H1 (cell line): ENCODE measurements around the gene EPB41L5. TPM values are rescaled to one million over a fixed set of nuclear protein-coding genes. Genes with fewer than 3 reads are reported as not detected.

Source experiments
- CTCF ChIA-PET: fragments of 300-600 bp; sonication (Branson Sonifier 250); formaldehyde crosslinking; loops from one replicate; lab custom pipeline; 2021; ENCODE audit not compliant: partially characterized antibody; lab: Charles Lee
- POLR2A ChIA-PET: fragments of 300-600 bp; sonication (Branson Sonifier 250); formaldehyde crosslinking; loops from one replicate; lab custom pipeline; 2021; ENCODE audit warnings: inconsistent platforms; ENCODE audit not compliant: partially characterized antibody; lab: Charles Lee
- DNase-seq, 2 experiments: peaks; one replicate each; pipeline versions ENCODE4 v3.0.0 to v3.0.0-alpha.2; 2010 to 2022; ENCODE audit warnings: low spot score in 2 of 2, low read depth in 1 of 2, mixed read lengths in 1 of 2
- FAIRE-seq: peaks from 2 replicates; lab custom pipeline; 2011; peaks lifted over from hg19 to GRCh38; lab: Jason Lieb, UNC
- H2AFZ ChIP-seq: 2 replicates; pipeline ENCODE4 v1.8.1; 2012; ENCODE audit warnings: low read length, inconsistent platforms
- H2AK5ac ChIP-seq: 2 replicates; pipeline ENCODE4 v1.6.1; 2013; ENCODE audit warnings: low read depth, low read length
- H2BK120ac ChIP-seq: replicated peaks from 2 replicates; pipeline ENCODE3; 2013; ENCODE audit warnings: low read depth, low read length, inconsistent platforms
- H2BK12ac ChIP-seq: 2 replicates; pipeline ENCODE4 v1.6.1; 2013; ENCODE audit warnings: low read depth, low read length
- H2BK15ac ChIP-seq: 2 replicates; pipeline ENCODE4 v1.6.1; 2013; ENCODE audit warnings: low read length
- H2BK20ac ChIP-seq: 2 replicates; pipeline ENCODE4 v1.6.1; 2013; ENCODE audit warnings: low read length
- H2BK5ac ChIP-seq: 2 replicates; pipeline ENCODE4 v1.6.1; 2013; ENCODE audit warnings: low read depth, low read length
- H3K14ac ChIP-seq: 2 replicates; pipeline ENCODE4 v1.6.1; 2013; ENCODE audit warnings: inconsistent platforms; ENCODE audit not compliant: insufficient read length
- H3K18ac ChIP-seq: 2 replicates; pipeline ENCODE4 v1.6.1; 2013; ENCODE audit warnings: low read length; ENCODE audit errors: extremely low read depth
- H3K23ac ChIP-seq: 2 replicates; pipeline ENCODE4 v1.6.1; 2013; ENCODE audit warnings: inconsistent platforms; ENCODE audit not compliant: insufficient read length
- H3K23me2 ChIP-seq: 2 replicates; pipeline ENCODE4 v1.6.1; 2013; ENCODE audit warnings: low read depth, low read length
- H3K27ac ChIP-seq: 2 replicates; pipeline ENCODE4 v1.6.1; 2011; ENCODE audit warnings: low read depth, low read length, inconsistent platforms
- H3K27me3 ChIP-seq, 4 experiments: replicated peaks in 1 of 4; 1 replicate in 1 of 4; 2 replicates in 3 of 4; pipeline versions ENCODE4 v1.6.1 to v1.8.1; 2011 to 2013; ENCODE audit warnings: low read length in 3 of 4, mild to moderate bottlenecking in 3 of 4, inconsistent platforms in 2 of 4, mixed read lengths in 2 of 4, moderate library complexity in 1 of 4; ENCODE audit not compliant: control insufficient read depth in 3 of 4, insufficient read depth in 3 of 4; ENCODE audit errors: extremely low read depth in 1 of 4
- H3K36me3 ChIP-seq, 4 experiments: 2 replicates each; pipeline versions ENCODE4 v1.6.1 to v1.8.1; 2011 to 2013; ENCODE audit warnings: mild to moderate bottlenecking in 4 of 4, low read length in 3 of 4, moderate library complexity in 2 of 4, control low read depth in 1 of 4, inconsistent platforms in 1 of 4; ENCODE audit not compliant: insufficient read depth in 4 of 4, control insufficient read depth in 2 of 4
- H3K4ac ChIP-seq: replicated peaks from 2 replicates; pipeline ENCODE3; 2013; ENCODE audit warnings: low read length, low read depth, mixed read lengths, inconsistent platforms; ENCODE audit not compliant: insufficient read length
- H3K4me1 ChIP-seq, 4 experiments: replicated peaks in 1 of 4; 1 replicate in 1 of 4; 2 replicates in 3 of 4; pipeline versions ENCODE4 v1.6.1 to v1.8.1; 2011 to 2013; ENCODE audit warnings: low read length in 3 of 4, inconsistent platforms in 2 of 4, mixed read lengths in 1 of 4; ENCODE audit not compliant: insufficient read depth in 4 of 4, control insufficient read depth in 3 of 4
- H3K4me2 ChIP-seq, 2 experiments: 2 replicates each; pipeline versions ENCODE4 v1.6.1 to v1.8.1; 2011 to 2013; ENCODE audit warnings: low read depth in 2 of 2, low read length in 2 of 2, control low read depth in 1 of 2, inconsistent platforms in 1 of 2, mild to moderate bottlenecking in 1 of 2; ENCODE audit not compliant: insufficient read depth in 1 of 2
- H3K4me3 ChIP-seq, 4 experiments: fragments of 200-600, 300-600 bp in 1 of 4; sonication (generic), shearing (Covaris generic), sonication (Bioruptor Twin) in 1 of 4; 2 replicates each; pipeline versions ENCODE4 v1.5.1 to v1.8.1; 2011 to 2016; ENCODE audit warnings: low read length in 4 of 4, low read depth in 3 of 4, control low read depth in 2 of 4, inconsistent platforms in 2 of 4, mild to moderate bottlenecking in 2 of 4, mixed read lengths in 1 of 4, moderate library complexity in 1 of 4; ENCODE audit not compliant: insufficient read depth in 2 of 4; ENCODE audit errors: extremely low read depth in 1 of 4
- H3K56ac ChIP-seq: replicated peaks from 2 replicates; pipeline ENCODE3; 2013; ENCODE audit warnings: low read depth, mild to moderate bottlenecking, mixed read lengths, low read length, inconsistent platforms; ENCODE audit not compliant: insufficient read length
- H3K79me1 ChIP-seq: 2 replicates; pipeline ENCODE4 v1.6.1; 2013; ENCODE audit warnings: low read depth, low read length, control low read depth
- H3K79me2 ChIP-seq, 2 experiments: 2 replicates each; pipeline versions ENCODE4 v1.6.1 to v1.8.1; 2012 to 2013; ENCODE audit warnings: low read length in 2 of 2, mild to moderate bottlenecking in 2 of 2, inconsistent platforms in 1 of 2; ENCODE audit not compliant: insufficient read depth in 2 of 2, control insufficient read depth in 1 of 2
- H3K9ac ChIP-seq, 4 experiments: replicated peaks in 1 of 4; 1 replicate in 1 of 4; 2 replicates in 3 of 4; pipeline versions ENCODE4 v1.6.1 to v1.8.1; 2011 to 2013; ENCODE audit warnings: low read depth in 3 of 4, low read length in 3 of 4, control low read depth in 2 of 4, mild to moderate bottlenecking in 2 of 4, moderate library complexity in 2 of 4, inconsistent platforms in 1 of 4; ENCODE audit errors: extremely low read depth in 1 of 4
- H3K9me3 ChIP-seq, 2 experiments: 2 replicates each; pipeline versions ENCODE4 v1.6.1 to v1.8.1; 2012 to 2013; ENCODE audit warnings: mild to moderate bottlenecking in 2 of 2, moderate library complexity in 2 of 2, control low read depth in 1 of 2, inconsistent platforms in 1 of 2, low read depth in 1 of 2, low read length in 1 of 2, mixed read lengths in 1 of 2; ENCODE audit not compliant: insufficient read depth in 2 of 2
- H4K20me1 ChIP-seq, 2 experiments: replicated peaks in 1 of 2; 2 replicates each; pipeline versions ENCODE3 to v1.8.1; 2011 to 2013; ENCODE audit warnings: inconsistent platforms in 2 of 2, low read length in 2 of 2, mild to moderate bottlenecking in 1 of 2; ENCODE audit not compliant: insufficient read depth in 2 of 2, control insufficient read depth in 1 of 2
- H4K5ac ChIP-seq: 2 replicates; pipeline ENCODE4 v1.6.1; 2013; ENCODE audit warnings: low read length, low read depth, mixed read lengths, inconsistent platforms; ENCODE audit not compliant: insufficient read length
- H4K8ac ChIP-seq: 2 replicates; pipeline ENCODE4 v1.8.0; 2013; ENCODE audit warnings: mild to moderate bottlenecking, moderate library complexity, low read length, inconsistent platforms; ENCODE audit not compliant: insufficient read depth; ENCODE audit errors: extremely low read depth
- H4K91ac ChIP-seq: replicated peaks from 2 replicates; pipeline ENCODE3; 2013; ENCODE audit warnings: low read length, mixed read lengths, inconsistent platforms; ENCODE audit not compliant: insufficient read length
- BACH1 ChIP-seq: IDR thresholded peaks from 2 replicates; pipeline ENCODE4 v1.6.1; 2012; ENCODE audit warnings: low read length, improper control_type of control experiment
- BCL11A ChIP-seq, 2 experiments: IDR thresholded peaks; one replicate each; pipeline ENCODE4 v1.6.1; 2011; ENCODE audit warnings: low read depth in 2 of 2, low read length in 2 of 2, mild to moderate bottlenecking in 2 of 2
- BRCA1 ChIP-seq: IDR thresholded peaks from 2 replicates; pipeline ENCODE4 v1.6.1; 2012; ENCODE audit warnings: low read depth, low read length, improper control_type of control experiment
- EZH2 ChIP-seq: fragments of 200-600 bp; sonication (generic); IDR thresholded peaks from 2 replicates; pipeline ENCODE4 v1.7.1; 2012; ENCODE audit warnings: low read depth, mild to moderate bottlenecking, moderate library complexity, low read length, inconsistent platforms; ENCODE audit not compliant: severe bottlenecking
- HDAC2 ChIP-seq, 2 experiments: fragments of 300-600 bp in 1 of 2; sonication (generic) in 1 of 2; IDR thresholded peaks; 2 replicates each; pipeline ENCODE4 v1.6.1; 2011 to 2012; ENCODE audit warnings: low read depth in 2 of 2, low read length in 2 of 2, mild to moderate bottlenecking in 2 of 2, moderate library complexity in 2 of 2, borderline replicate concordance in 1 of 2, inconsistent platforms in 1 of 2
- POLR2AphosphoS5 ChIP-seq: IDR thresholded peaks from 2 replicates; pipeline ENCODE4 v1.6.1; 2011; ENCODE audit warnings: low read depth, low read length
- SP2 ChIP-seq: IDR thresholded peaks from 2 replicates; pipeline ENCODE4 v1.6.1; 2012; ENCODE audit warnings: mild to moderate bottlenecking, low read length, inconsistent platforms
- SP4 ChIP-seq: IDR thresholded peaks from 2 replicates; pipeline ENCODE4 v1.6.1; 2012; ENCODE audit warnings: low read length, inconsistent platforms
- SRF ChIP-seq: IDR thresholded peaks from 2 replicates; pipeline ENCODE4 v1.6.1; 2011; ENCODE audit warnings: mild to moderate bottlenecking, low read depth, low read length, moderate library complexity
- TEAD4 ChIP-seq: IDR thresholded peaks from 2 replicates; pipeline ENCODE4 v1.6.1; 2012; ENCODE audit warnings: low read depth, low read length, inconsistent platforms, mixed read lengths
- WGBS, 2 experiments: shearing (Covaris generic) in 1 of 2; methylation state at CpG; one replicate each; pipeline versions ENCODE4 v1.1.6 to v1.1.7; 2013 to 2015; ENCODE audit warnings: low lambda C conversion rate in 2 of 2, mixed read lengths in 2 of 2, inconsistent platforms in 1 of 2, low coverage in 1 of 2, missing lambda C conversion rate in 1 of 2; ENCODE audit not compliant: insufficient replicate concordance in 2 of 2, insufficient coverage in 1 of 2, insufficient read length in 1 of 2; ENCODE audit errors: extremely low coverage in 1 of 2, missing lambda C conversion rate in 1 of 2; 5-methylcytosine and 5-hydroxymethylcytosine counted together
- polyA plus RNA-seq, 7 experiments: library from polyadenylated mRNA; depleted of rRNA in 3 of 7; stranded (reverse) in 5 of 7; unstranded in 2 of 7; fragments of >200 nt in 5 of 7; fragments of 200-250 nt in 2 of 7; gene quantifications; 1 replicate in 5 of 7; 2 replicates in 1 of 7; 4 replicates in 1 of 7; pipeline versions ENCODE4 v1.2.1 to v1.2.3, GENCODE V29; 2011 to 2013; ENCODE audit warnings: missing spikeins in 2 of 7, mixed read lengths in 2 of 7
- total RNA-seq: library from RNA; stranded (reverse); fragmentation: NEBNext Ultra II Directional; extraction: Animal tissue kit (Norgen Biotek cat#: 25700); gene quantifications from 2 replicates; pipeline ENCODE4 v1.2.1, GENCODE V29; 2021
- TF ChIP-seq, protein P1 (sequence below): IDR thresholded peaks from 2 replicates; pipeline ENCODE4 v1.6.1; 2011; ENCODE audit warnings: low read depth, mild to moderate bottlenecking, low read length; ENCODE audit not compliant: insufficient read depth

The EPB41L5 gene
- total and polyA plus RNA-seq, 2 of the 8 experiments (the other 6 are each of a cell fraction or from before 2014, with no cell fraction given), result 13.5 to 32.3 TPM

DNA sequence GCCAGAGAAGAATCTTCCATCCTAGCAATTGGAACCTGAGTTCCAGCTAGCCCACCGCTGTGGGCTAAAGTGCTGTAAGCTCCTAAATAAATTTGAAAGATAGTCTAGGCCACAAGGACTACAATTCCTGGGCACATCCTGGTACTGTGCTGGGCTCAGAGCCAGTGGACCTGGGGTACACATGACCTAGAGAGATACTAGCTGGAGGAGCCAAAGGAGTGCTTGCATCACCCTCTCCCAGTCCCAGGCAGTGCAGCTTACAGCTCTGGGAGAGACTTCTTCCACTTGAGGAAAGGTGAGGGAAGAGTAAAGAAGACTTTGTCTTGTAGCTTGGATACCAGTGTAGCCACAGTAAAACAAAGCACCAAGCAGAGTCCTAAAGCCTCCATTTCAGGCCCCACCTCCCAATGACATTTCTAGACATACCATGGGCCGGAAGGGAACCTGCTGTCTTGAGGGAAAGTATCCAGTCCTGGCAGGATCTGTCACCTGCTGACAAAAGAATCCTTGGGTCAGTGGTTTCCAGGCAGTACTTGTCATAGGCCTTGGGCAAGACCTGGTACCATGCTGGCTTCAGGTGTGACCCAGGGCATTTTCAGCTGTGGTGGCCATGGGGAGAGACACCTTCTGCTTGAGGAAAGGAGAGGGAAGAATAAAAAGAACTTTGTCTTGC is 120.8 kb downstream of the EPB41L5 start:
- Histone ChIP-seq H3K9ac (no peak overlapping the region), H3K18ac (no peak overlapping the region), H3K79me2 (no peaks in the 10 kb centered on the region), H3K56ac (no peak overlapping the region), H4K8ac (no peak overlapping the region), H3K4ac (no peak overlapping the region), H4K91ac (no peak overlapping the region), H2BK5ac (0 out of 2 replicates have a peak overlapping the region, but pooled peaks have one; percentile 2), H2AK5ac (no peak overlapping the region), H3K79me1 (no peaks in the 10 kb centered on the region), H3K23me2 (no peaks in the 10 kb centered on the region), H3K14ac (no peak overlapping the region), H3K27ac (peak overlapping the region; percentile 31; the same call in 1 of the 2 replicates), H2BK120ac (no peak overlapping the region), H3K23ac (no peak overlapping the region), H4K20me1 (no peaks in the 10 kb centered on the region), H3K4me3 (no peak overlapping the region), H2BK12ac (no peak overlapping the region; the same call in 1 of the 2 replicates), H3K27me3 (no peaks in the 10 kb centered on the region), H2BK15ac (no peak overlapping the region), H2BK20ac (no peak overlapping the region), H3K4me1 (peaks cover 0 to 3% (median 0%) of the 10 kb centered on the region in 4 experiments; a peak in 3 of 7 replicates), H3K36me3 (peaks cover 0 to 15% (median 2%) of the 10 kb centered on the region in 4 experiments; a peak in 6 of 8 replicates), H3K9me3 (no peaks in the 10 kb centered on the region), H4K5ac (no peak overlapping the region), H2AFZ (no peak overlapping the region), H3K4me2 (no peak overlapping the region)
- ChIA-PET CTCF (interaction anchor here (2.4 kb wide), 1 partner anchor 41 kb away, joined by 11 read pairs; no protein-coding TSS in a partner anchor), POLR2A (interaction anchor here (0.5 to 1.0 kb wide), 2 partner anchors 41 to 121 kb away, joined by 4 to 5 read pairs; partner anchors contain the start of gene EPB41L5)
- no peak for FAIRE-seq
- no peak for DNase-seq
- TF ChIP-seq TEAD4, result no peak
- no peak for TF ChIP-seq SP2
- TF ChIP-seq SP4, result no peak
- TF ChIP-seq BCL11A (IDR thresholded peaks at IDR 0.05; ENCODE audit: low read depth in 2 of 2, low read length in 2 of 2), result no peak
- TF ChIP-seq, protein P1, sequence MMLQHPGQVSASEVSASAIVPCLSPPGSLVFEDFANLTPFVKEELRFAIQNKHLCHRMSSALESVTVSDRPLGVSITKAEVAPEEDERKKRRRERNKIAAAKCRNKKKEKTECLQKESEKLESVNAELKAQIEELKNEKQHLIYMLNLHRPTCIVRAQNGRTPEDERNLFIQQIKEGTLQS, result no peak
- no peak for TF ChIP-seq EZH2
- no peak for TF ChIP-seq BACH1
- TF ChIP-seq POLR2AphosphoS5, result no peak
- no peak for TF ChIP-seq BRCA1
- TF ChIP-seq SRF, result no peak
- no peak for TF ChIP-seq HDAC2 (IDR thresholded peaks at IDR 0.05; ENCODE audit: borderline replicate concordance in 1 of 2, low read depth in 2 of 2, low read length in 2 of 2)
- WGBS, 2 experiments, result 81% methylated on average over 2 of the region's 2 CpGs; no CpG with 5 or more reads in 1 of the 2 experiments
